ENCODE data around the gene BST2. TPM values are rescaled to one million over a fixed set of nuclear protein-coding genes. Genes with fewer than 3 reads are reported as not detected.

The BST2 gene
- total RNA-seq, 1 donor from 2014 or later, result 44.8 TPM

GRCh38 chr19:17445526-17446165, 40.2 kb upstream of the BST2 start:
- H2AFZ ChIP-seq (replicated peaks), result no peak overlapping the region
- Mint-ChIP-seq H3K4me3 (no peak overlapping the region), H3K27ac (no peak overlapping the region), H3K27me3 (ENCODE audit: insufficient read depth, low read depth) (peaks cover 9% of the 10 kb centered on the region), H3K36me3 (no peaks in the 10 kb centered on the region), H3K4me1 (peaks cover 18% of the 10 kb centered on the region), H3K9me3 (peaks cover 8% of the 10 kb centered on the region)
- H3K4me1 ChIP-seq, result no peaks in the 10 kb centered on the region
- DNase-seq (ENCODE audit: low spot score), result no peak
- no peaks in the 10 kb centered on the region for H3K36me3 ChIP-seq
- H3K79me2 ChIP-seq (ENCODE audit: low read depth), result no peaks in the 10 kb centered on the region
- H3F3A ChIP-seq (ENCODE audit: low read depth), result peaks cover 9% of the 10 kb centered on the region
- no peak overlapping the region for H3K27ac ChIP-seq
- H4K20me1 ChIP-seq (ENCODE audit: low read depth), result no peaks in the 10 kb centered on the region
- H3K4me3 ChIP-seq, result no peak overlapping the region
- no peak overlapping the region for H3K4me2 ChIP-seq
- peaks cover 47% of the 10 kb centered on the region for H3K27me3 ChIP-seq
- no peak overlapping the region for H3K9ac ChIP-seq
- no peaks in the 10 kb centered on the region for H3K9me3 ChIP-seq (ENCODE audit: low read depth)
- TF ChIP-seq CTCF (IDR thresholded peaks at IDR 0.05) (no peak), EZH2 (IDR thresholded peaks at IDR 0.05) (no peak), EZH2phosphoT487 (IDR thresholded peaks at IDR 0.05) (no peak)

GRCh38 chr19:17441241-17442021, 36.0 kb upstream of the BST2 start:
- Histone ChIP-seq H3K4me1 (no peaks in the 10 kb centered on the region), H2AFZ (replicated peaks) (no peak overlapping the region), H3K9ac (no peak overlapping the region), H3K9me3 (ENCODE audit: low read depth) (no peaks in the 10 kb centered on the region), H3K36me3 (no peaks in the 10 kb centered on the region), H3K4me2 (no peak overlapping the region), H3K4me3 (no peak overlapping the region), H3K27ac (no peak overlapping the region), H3K27me3 (peaks cover 8% of the 10 kb centered on the region), H4K20me1 (ENCODE audit: low read depth) (no peaks in the 10 kb centered on the region), H3K79me2 (ENCODE audit: low read depth) (no peaks in the 10 kb centered on the region), H3F3A (ENCODE audit: low read depth) (no peaks in the 10 kb centered on the region)
- no peaks in the 10 kb centered on the region for H3K27me3 Mint-ChIP-seq (ENCODE audit: insufficient read depth, low read depth)
- H3K4me3 Mint-ChIP-seq, result peak overlapping the region; percentile 43
- H3K4me1 Mint-ChIP-seq, result peaks cover 9% of the 10 kb centered on the region
- peak overlapping the region; percentile 31 for H3K27ac Mint-ChIP-seq
- peaks cover 4% of the 10 kb centered on the region for H3K9me3 Mint-ChIP-seq
- DNase-seq (ENCODE audit: low spot score), result peak; percentile 56
- H3K36me3 Mint-ChIP-seq, result no peaks in the 10 kb centered on the region
- TF ChIP-seq CTCF (IDR thresholded peaks at IDR 0.05) (peak; percentile 63), EZH2 (IDR thresholded peaks at IDR 0.05) (no peak), EZH2phosphoT487 (IDR thresholded peaks at IDR 0.05) (no peak)

- no peak overlapping the region for H3K27ac Mint-ChIP-seq
- Histone ChIP-seq H2AFZ (replicated peaks) (no peak overlapping the region), H3K79me2 (ENCODE audit: low read depth) (no peaks in the 10 kb centered on the region), H3K4me3 (no peak overlapping the region), H3K36me3 (no peaks in the 10 kb centered on the region), H3K27me3 (no peaks in the 10 kb centered on the region), H4K20me1 (ENCODE audit: low read depth) (no peaks in the 10 kb centered on the region), H3K9me3 (ENCODE audit: low read depth) (no peaks in the 10 kb centered on the region), H3F3A (ENCODE audit: low read depth) (no peaks in the 10 kb centered on the region), H3K4me1 (no peaks in the 10 kb centered on the region), H3K27ac (no peak overlapping the region), H3K9ac (no peak overlapping the region), H3K4me2 (no peak overlapping the region)
- no peak for DNase-seq (ENCODE audit: low spot score)
- H3K27me3 Mint-ChIP-seq (ENCODE audit: insufficient read depth, low read depth), result peaks cover 2% of the 10 kb centered on the region
- H3K9me3 Mint-ChIP-seq, result peaks cover 4% of the 10 kb centered on the region
- TF ChIP-seq CTCF (IDR thresholded peaks at IDR 0.05) (no peak), EZH2 (IDR thresholded peaks at IDR 0.05) (no peak), EZH2phosphoT487 (IDR thresholded peaks at IDR 0.05) (no peak)
- peaks cover 2% of the 10 kb centered on the region for H3K36me3 Mint-ChIP-seq
- peaks cover 8% of the 10 kb centered on the region for H3K4me1 Mint-ChIP-seq
- no peak overlapping the region for H3K4me3 Mint-ChIP-seq
These were observed 31.4 kb upstream of the BST2 start for GRCh38 chr19:17436874-17437267.

Measured in neural progenitor cell (in vitro differentiated cells).